GM18907 (cell line): ENCODE results near the gene SETD2.

Experiments used
- ATAC-seq: cut with Tn5 transposase; IDR thresholded peaks from one replicate; pipeline ENCODE4 v1.9.1; 2021; ENCODE audit warnings: mild to moderate bottlenecking, moderate library complexity; ENCODE audit not compliant: unreplicated experiment

Gene SETD2

GRCh38 chr3:46970391-46971091 is 193.4 kb downstream of the SETD2 start:
- ATAC-seq: no peak

- ATAC-seq: no peak
These were observed 195.0 kb downstream of the SETD2 start for GRCh38 chr3:46968783-46969428.

- ATAC-seq: no peak
These were observed 197.1 kb downstream of the SETD2 start for GRCh38 chr3:46966811-46967210.
